CD4-positive, alpha-beta T cell treated with Interleukin-21 for 1 hour (primary cell): ENCODE data around the gene EFCAB11.

Experiments used
- DNase-seq: peaks from one replicate; pipeline ENCODE4 v3.0.0-alpha.2; 2020

The EFCAB11 gene

DNA sequence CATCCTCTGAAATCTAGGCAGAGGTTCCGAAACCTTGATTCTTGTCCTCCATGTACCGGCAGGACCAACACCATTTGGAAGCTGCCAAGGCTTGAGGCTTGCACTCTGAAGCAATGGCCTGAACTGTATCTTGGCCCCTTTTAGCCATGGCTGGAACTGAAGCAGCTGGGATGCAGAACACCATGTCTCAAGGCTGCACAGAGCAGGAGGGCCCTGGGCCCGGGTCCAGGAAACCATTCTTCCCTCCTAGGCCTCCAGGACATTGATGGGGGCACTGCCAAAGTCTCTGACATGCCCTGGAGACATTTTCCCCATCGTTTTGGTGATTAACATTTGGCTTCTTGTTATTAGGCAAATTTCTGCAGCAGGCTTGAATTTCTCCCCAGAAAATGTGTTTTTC is 198.7 kb downstream of the EFCAB11 start:
- no peak for DNase-seq

DNA sequence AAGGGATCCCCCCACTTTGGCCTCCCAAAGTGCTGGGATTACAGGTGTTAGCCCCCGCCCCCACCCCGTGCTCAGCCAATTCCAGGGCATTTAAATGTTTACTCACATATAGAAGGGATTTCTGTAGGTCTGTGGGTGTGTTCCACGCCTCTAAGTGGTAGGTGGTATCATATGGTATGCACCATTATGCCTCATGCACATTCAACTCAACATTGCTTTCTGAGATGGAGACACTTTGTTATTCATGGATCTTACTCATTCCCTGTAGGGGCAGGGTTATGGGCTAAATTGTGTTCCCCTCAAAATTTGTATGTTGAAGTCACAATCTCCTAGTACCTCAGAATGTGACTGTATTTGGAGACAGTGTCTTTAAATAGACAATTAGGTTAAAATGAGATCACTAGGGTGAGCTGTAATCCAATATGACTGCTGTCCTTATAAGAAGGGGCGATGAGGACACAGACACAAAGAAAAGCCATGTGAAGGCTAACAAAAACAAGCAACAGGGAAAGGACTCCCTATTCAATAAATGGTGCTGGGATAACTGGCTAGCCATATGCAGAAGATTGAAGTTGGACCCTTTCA is 200.6 kb downstream of the EFCAB11 start:
- DNase-seq, result no peak

DNA sequence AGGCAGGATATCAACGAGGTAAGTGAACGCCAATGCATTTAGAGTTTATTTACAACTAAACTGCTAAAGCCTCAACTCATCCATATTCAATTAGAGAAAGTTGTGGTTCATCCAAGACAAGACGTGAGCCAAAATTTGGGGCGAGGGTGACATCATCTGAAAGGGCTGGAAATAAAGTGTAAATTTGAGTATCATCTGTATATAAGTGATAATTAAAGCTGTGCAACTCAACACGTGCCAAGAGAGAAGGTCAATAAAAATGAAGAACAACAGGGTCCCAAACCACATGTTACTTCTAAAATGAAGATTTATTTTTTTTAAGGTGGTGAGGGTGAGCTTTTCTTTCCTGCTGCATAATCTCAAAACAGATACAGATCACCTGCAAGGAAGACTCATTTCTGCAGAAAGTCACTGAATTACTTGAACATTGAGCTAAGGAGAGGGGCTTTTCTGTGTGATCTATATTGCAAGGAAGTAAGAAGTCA is 203.6 kb downstream of the EFCAB11 start:
- no peak for DNase-seq

DNA sequence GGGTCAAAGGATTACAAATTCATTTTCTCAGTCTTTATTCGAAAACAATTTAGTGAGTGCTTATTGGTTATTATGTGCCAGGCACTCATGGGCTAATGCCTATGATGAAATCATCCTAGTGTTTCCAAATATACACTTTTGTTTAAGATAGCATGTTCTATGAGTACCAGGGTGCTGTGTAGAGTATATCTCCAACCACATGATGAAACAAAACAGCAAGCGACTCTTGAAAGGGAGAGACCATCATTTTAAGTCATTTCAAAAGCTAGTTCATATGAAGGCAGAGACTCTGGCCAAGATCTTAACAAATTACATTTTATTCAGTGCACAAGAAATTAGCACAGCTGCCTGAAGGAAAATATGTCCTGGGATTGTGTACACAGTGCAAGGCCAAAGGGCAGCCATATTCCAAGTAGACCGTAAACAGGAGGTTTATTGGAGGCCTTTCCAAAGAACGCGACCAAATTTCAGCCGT is 204.2 kb downstream of the EFCAB11 start:
- DNase-seq, result no peak

- DNase-seq, result no peak
Observed at GRCh38 chr14:89748004-89748403, 206.5 kb downstream of the EFCAB11 start.

- no peak for DNase-seq
Observed at GRCh38 chr14:89747126-89747525, 207.4 kb downstream of the EFCAB11 start.

DNA sequence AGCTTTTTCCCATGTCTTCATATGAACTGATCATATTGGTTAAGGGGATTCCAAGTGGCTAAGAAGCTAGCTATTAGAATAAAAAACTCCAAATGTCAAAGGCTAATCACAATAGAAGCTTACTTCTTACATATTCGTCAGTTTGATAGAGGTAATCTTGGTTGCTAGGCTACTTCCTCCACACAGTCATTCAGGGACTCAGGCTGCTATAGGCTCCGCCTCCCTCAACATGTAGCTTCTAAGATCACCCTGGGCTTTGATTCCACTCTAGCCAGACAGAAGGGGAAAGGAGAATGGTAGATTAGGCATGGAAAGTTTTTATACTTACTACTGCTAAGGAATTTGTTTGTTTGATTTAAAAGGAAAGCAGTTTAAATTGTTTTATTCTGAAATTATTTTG is 207.9 kb downstream of the EFCAB11 start:
- no peak for DNase-seq

GRCh38 chr14:89746135-89746534 is 208.4 kb downstream of the EFCAB11 start:
- DNase-seq, result no peak
